HG02885 (cell line): ENCODE results near the gene HNRNPA3.
"Not testable (repeated sequence)": the region's sequence is repeated elsewhere in the genome, so short reads cannot be mapped to it uniquely, and the experiment has no call there.

Experiments
- ATAC-seq: cut with Tn5 transposase; IDR thresholded peaks from one replicate; pipeline ENCODE4 v1.9.1; 2021; ENCODE audit warnings: mild to moderate bottlenecking; ENCODE audit not compliant: unreplicated experiment, poor library complexity

Gene HNRNPA3

GRCh38 chr2:177266955-177267354 is 54.4 kb downstream of the HNRNPA3 start:
- ATAC-seq = not testable (repeated sequence)

GRCh38 chr2:177268187-177268871 is 55.7 kb downstream of the HNRNPA3 start:
- no peak for ATAC-seq

- no peak for ATAC-seq
Observed at GRCh38 chr2:177268901-177269300, 56.3 kb downstream of the HNRNPA3 start.

- no peak for ATAC-seq
Observed at GRCh38 chr2:177270531-177270930, 57.9 kb downstream of the HNRNPA3 start.

- ATAC-seq = no peak
Observed at GRCh38 chr2:177271981-177272666, 59.5 kb downstream of the HNRNPA3 start.

GRCh38 chr2:177272765-177273164 is 60.2 kb downstream of the HNRNPA3 start:
- no peak for ATAC-seq

- ATAC-seq = no peak
Observed at GRCh38 chr2:177273408-177273807, 60.8 kb downstream of the HNRNPA3 start.
